SK-N-MC (cell line): ENCODE measurements around the gene PRKG1.

Experiments
- EZH2 ChIP-seq: fragments of 200-600 bp; sonication (generic); IDR thresholded peaks from one replicate; pipeline ENCODE4 v1.6.1; 2017; ENCODE audit warnings: antibody characterized with exemption
- POLR2AphosphoS5 ChIP-seq: IDR thresholded peaks from 2 replicates; pipeline ENCODE4 v1.6.1; 2012; ENCODE audit warnings: mild to moderate bottlenecking, low read depth, low read length, borderline replicate concordance

- TF ChIP-seq POLR2AphosphoS5 (no peak), EZH2 (no peak)
These were observed 25.9 kb downstream of the PRKG1 start for GRCh38 chr10:51100221-51100620.
